Stimulated activated CD8-positive, alpha-beta memory T cell treated with anti-CD3 and anti-CD28 coated beads, Interleukin-2, amount 100 ng/mL, for 48 hours (primary cell): ENCODE data around the gene SLC9C2.
"Not testable (repeated sequence)": the region's sequence is repeated elsewhere in the genome, so short reads cannot be mapped to it uniquely, and the experiment has no call there.

Experiments used
- DNase-seq, 2 donors: peaks; one replicate each; pipeline ENCODE4 v3.0.0-alpha.2; 2020; ENCODE audit warnings: low read depth in 2 of 2

The SLC9C2 gene, protein sequence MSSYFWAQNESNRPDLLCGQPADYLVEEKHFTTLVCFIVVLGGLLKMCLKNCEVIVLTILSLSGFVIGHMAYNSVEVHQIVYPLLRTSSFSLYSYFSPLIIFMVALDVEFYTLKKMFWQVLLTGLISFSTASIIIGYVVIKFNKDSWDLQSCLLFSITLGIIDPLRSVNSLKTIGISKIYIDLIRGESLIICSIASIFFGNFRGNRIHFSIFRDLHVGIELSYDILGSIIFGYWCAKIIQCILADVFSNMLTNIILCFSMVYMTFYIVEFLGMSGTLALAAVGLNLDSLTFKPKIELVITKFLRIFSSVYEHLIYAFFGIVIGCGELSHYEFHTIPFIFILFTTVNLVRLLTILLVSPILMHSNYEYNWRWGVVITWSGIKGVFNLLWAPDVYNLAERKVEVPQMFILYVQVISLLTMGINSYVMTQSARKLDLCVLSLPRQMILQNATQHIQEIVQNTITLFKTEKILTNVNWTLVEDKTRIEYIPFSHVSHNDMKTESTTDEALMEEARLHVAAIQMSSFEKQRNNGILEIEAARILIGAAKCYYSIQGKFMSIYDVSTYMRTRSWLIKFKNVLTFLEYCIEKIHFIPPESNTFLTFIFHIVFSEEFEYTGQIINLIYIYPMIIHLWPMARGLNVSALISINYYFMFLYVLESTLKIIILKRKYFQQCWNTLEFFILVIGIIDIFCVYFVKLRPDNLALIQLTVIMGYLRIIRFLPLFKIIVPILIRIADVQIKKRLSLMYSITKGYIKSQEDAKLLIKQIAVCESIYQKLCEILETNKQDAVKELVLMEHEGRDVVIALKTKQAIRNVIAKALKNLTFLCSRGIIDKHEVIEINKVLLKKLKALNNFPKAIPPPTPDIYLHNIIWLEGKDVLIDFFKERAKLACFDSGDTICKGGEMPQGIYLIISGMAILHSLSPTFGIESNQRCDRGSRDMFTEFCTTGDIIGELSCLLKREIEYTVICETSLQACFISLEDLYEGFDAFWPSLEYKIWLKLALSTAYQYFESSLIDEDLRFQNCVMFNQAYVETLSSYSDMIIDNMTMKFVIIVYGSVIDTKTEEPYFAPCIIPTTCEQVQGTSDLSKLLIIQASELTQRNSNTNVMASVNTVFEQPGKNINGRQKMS

DNA sequence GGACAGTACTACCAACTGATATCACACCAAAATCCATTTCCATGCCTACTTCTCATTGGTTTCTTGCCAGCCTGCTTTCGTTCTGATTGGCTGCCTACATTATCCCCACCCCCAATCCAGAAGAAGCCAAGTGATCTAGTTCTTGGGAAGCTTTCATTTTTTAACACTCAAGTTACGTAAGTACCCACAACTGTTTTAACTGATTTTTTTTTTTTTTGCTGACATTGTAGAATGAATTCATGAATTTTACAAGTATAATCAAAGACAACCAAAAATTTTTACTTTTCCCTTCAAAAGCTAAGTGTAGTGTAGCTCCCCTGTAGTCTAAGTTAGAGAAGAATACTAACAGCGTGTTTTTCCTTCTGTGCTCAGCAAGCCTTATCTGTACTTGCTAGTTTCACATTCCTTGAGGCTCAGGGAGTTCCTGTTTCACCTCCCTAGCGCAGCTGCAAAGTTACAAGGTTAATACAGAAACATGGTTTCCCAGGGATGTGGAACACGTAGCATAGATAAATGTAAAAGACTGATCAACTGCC, at the start of gene SLC9C2:
Gene SLC9C2 (minus strand): TSS at position 17 of the 536 bp plus-strand sequence. CDS start 1,296 bp downstream, outside the sequence.
- no peak for DNase-seq

DNA sequence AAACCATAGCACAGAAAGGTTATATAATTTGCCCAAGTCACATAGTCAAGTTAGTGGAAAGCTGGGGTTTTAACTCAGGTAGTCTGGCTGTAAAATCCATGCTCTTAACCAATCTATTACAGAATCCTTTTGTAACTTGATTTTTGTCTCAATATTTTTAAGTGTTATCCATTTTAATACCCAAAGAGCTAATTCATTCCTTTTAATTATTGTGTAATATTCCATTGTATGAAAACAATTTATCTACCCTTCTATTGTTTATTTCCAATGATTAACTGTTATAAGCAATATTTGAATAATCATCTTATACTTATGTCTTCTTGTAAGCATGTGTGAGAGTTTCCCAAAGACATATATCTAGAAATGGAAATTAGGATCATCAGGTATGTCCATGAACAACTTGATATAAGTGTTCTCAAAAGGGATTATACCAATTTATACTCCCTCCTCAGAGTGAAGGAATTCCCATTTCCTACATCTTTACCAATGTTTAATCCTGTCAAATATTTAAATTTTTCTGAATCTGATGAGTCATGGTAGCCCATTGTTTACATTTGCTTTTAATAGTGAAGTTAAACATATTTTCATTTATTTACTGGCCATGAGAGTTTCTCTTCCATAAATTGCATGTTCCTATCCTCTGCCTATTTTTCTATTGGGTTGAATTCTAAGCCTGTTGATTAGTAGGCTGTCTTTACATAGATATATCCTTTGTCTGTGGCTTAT, 46.2 kb upstream of the SLC9C2 start:
- no peak for DNase-seq

DNA sequence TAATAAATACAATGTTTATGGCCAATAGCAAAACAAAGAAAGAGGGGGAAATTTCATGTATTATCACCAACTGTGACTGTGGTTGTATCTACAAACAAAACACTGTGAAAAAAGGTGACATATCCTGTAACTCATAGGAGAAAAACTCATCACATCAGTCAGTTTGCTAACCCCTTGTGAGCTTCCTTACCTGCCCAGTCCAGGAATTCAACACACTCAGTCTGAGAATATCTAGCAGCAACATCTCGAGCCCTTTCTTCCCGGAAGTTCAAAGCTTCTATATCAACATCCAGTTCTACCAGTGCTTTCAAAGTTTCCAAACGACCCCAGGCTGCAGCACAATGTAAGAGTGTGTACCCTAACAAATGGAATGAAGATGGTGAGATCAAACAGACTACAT, 43.8 kb upstream of the SLC9C2 start:
- DNase-seq = no peak

DNA sequence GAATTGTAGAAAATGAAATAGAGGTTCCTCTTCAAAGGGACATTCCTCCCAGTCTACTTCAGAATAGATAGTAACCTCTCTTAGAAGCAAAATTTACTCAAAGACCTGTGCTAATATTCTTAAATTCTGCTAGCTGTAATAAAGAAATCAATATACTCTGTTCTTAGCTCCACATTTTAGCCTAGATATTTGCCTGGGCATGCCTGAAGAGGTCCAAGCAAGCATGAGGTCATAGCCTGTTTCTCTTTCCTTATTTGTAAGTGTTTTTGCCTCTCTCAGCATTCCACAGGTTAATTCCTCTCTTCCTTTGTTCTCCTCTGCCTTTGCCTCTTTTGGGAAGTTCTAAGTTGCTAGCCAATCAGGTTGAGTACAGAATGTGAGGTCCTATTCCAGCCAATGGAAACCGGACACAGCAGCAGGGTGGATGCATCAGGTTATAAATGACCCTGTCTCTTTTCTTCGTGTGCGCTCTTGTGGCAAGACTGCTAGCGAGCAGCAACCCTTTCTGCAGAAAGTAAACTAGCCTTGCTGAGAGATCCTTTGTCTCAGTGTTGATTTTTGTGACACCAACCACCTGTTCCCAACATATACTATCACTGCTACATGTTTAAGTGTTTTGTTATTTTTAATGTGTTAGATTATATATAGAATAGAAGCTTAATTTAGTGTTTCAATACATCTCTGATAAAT, 39.7 kb upstream of the SLC9C2 start:
- DNase-seq = not testable (repeated sequence)

DNA sequence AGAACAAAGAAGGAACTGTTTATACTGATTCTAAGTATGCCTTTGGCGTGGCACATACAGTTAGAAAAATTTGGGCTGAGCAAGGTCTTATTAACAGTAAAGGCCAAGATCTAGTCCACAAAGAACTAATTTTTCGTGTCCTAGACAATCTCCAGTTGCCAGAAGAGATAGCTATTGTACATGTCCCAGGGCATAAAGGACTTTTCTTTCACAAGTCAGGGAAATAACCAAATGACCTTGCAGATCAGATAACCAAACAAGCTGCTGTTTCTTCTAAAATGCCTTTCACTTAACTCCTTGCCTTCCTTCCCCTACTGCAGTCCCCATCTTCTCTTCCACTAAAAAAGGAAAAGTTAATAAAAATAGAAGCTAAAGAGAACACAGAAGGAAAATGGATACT, 36.2 kb upstream of the SLC9C2 start:
- no peak for DNase-seq

DNA sequence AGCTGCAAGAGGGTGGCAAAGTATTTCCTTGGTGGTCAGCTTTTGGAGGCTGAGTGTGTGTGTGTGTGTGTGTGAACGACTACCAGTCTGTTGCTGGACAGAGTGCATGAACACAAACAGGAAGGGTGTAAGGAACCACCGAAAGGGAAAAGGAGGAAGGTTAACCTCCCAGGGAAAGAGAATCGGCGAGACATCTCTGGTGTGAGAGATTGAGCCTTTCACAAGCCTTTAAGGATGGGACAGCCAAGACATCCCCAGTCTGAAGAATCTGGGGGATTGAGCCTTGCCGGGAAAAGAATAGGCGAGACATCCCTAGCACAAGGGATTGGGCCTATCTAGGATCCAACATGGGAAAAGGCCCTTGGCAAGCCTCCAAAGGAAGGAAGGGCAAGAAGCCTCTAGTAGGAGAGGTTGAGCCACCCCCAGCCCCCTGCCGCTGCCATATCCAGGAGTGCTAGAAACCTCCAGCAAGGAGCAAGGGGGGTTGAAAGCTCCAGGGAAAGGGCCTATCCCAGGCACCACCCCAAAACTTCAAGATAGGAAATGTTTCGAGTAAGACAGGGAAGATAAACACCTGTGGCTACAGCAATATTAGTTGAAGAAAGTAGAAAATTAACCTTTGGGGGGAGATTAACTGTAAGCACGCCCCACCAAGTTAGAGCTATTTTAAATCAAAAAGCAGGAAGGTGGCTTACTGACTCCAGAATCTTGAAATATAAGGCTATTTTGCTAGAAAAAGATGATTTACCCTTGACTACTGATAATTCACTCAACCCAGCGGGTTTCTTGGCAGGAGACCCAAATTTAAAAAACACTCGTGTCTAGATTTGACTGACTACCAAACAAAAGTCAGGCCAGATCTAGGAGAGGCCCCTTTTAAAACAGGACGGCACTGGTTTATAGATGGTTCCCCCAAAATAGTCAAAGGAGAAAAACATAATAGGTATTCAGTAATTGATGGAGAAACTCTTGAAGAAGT, 35.5 kb upstream of the SLC9C2 start:
- DNase-seq = no peak

DNA sequence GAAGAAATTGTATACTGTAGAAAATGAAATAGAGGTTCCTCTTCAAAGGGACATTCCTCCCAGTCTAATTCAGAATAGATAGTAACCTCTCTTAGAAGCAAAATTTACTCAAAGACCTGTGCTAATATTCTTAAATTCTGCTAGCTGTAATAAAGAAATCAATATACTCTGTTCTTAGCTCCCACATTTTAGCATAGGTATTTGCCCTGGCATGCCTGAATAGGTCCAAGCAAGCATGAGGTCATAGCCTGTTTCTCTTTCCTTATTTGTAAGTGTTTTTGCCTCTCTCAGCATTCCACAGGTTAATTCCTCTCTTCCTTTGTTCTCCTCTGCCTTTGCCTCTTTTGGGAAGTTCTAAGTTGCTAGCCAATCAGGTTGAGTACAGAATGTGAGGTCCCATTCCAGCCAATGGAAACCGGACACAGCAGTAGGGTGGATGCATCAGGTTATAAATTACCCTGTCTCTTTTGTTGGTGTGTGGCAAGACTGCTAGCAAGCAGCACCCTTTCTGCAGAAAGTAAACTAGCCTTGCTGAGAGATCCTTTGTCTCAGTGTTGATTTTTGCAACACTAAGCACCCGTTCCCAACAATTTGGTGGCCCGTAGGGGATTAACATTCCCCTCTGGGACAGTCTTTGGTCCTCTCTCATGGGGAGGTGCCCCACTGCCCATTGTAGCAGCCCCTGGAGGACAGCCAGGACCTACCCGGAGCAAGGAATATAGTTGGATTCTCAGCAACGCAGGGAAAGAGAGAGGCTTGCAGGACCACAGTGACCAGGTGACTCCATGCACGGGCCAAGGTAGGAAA, 34.6 kb upstream of the SLC9C2 start:
- not testable (repeated sequence) for DNase-seq

DNA sequence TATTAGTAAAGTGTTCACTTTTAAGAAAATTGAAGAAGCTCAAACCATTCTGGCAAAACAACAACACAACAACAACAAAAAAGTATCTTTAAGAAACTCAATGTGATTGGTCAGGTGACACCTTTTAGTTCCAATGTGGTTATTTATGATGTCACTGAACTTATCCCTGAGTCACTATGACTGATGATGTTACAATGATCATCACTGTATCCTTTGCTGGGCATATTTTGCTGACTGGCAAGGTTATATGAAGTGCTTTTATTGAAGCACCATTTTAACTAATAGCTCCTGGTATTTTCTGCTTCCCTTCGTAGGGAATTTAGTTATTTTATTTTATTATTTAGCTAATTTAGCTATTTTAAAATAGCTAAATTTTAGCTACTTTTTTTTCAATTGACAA, 32.2 kb upstream of the SLC9C2 start, which contains the start of gene TEX50:
Gene TEX50 (plus strand): TSS at position 223 of the 400 bp plus-strand sequence. CDS start 184 bp downstream, outside the sequence.
- no peak for DNase-seq

DNA sequence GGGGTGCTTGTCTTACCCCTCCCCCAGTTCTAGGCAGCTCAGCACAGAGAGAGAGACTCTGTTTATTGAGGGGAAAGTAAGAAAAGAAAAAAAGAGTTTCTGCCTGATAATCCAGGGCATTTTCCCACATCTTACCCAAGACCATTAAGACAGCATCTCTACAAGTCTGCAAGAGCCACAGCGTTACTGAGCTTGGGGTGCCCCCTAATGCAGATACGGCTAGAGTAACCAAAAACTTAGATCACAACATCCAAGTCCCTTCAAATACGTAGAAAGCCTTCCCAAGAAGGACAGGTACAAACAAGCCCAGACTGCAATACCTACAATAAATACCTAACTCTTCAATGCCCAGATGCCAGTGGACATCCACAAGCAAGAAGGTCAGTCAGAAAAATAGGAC, 26.0 kb upstream of the SLC9C2 start:
- DNase-seq = no peak

DNA sequence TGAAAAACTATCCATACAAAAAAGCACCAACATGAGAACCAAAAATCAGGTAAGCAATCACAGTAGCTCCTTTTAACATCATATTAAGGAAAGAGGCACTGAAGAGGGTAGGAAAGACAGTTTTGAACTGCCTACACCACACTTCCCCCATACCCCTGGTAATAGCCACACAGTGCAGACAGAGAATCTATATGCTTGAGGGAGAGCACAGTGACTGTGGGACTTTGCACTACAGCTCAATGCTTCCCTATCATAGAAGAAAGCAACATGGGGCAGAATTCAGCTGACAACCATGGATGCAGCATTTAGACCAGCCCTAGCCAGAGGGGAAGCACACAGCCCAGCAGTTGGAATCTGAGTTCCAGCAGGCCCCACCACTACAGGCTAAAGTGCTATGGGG, 24.4 kb upstream of the SLC9C2 start:
- DNase-seq = no peak

DNA sequence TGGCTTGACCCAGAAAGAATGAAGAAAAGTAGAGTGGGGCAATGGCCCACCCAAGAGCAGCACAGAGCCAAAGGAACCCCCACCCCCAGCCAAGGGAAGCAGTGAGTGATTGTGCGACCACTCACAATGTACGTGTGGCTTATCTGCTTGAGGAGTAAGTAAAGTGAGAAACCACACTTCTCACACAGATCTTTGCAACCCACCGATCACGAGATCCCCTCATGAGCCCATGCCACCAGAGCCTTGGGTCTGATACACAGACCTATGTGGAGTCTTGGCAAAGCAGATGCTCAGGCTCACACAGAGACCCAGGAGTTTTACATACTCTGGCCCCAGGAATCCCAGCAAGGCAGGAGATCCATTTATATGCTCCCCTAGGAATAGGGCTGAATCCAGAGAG, 14.0 kb upstream of the SLC9C2 start:
- DNase-seq = no peak

DNA sequence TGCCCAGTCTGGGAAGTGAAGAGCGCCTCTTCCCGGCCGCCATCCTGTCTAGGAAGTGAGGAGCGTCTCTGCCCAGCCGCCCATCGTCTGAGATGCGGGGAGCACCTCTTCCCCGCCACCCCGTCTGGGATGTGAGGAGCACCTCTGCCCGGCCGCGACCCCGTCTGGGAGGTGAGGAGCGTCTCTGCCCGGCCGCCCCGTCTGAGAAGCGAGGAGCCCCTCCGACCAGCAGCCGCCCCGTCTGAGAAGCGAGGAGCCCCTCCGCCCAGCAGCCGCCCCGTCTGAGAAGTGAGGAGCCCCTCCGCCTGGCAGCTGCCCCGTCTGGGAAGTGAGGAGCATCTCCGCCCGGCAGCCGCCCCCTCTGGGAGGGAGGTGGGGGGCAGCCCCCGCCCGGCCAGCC, 10.2 kb upstream of the SLC9C2 start:
- DNase-seq = not testable (repeated sequence)

DNA sequence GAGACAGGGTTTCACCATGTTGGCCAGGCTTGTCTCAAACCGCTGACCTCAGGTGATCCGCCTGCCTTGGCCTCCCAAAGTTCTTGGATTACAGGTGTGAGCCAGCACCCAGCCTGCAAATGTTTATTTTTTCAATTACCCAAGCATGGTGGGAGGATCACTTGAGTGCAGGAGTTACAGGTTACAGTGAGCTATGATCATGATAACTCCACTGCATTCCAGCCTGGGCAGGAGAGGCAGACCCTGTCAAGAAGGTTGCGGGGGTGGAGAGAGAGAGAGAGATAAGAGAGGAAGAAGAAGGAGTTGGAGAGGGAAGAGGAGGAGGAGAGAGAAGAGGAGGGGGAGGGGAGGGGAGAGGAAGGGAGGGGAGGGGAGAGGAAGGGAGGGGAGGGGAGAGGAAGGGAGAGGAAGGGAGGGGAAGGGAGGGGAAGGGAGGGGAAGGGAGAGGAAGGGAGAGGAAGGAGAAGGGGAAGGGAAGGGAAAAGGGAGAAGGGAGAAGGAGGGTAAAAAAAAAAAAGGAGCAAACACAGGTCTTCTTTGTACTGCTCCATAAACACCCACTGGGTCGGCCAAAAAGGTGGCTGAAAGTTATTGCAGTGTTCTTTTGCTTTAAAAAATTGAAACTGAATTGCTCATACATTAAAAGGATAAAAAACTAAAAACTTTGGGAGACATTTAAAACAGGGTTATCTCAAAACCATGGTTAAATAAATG, 5.8 kb upstream of the SLC9C2 start:
- DNase-seq = no peak

DNA sequence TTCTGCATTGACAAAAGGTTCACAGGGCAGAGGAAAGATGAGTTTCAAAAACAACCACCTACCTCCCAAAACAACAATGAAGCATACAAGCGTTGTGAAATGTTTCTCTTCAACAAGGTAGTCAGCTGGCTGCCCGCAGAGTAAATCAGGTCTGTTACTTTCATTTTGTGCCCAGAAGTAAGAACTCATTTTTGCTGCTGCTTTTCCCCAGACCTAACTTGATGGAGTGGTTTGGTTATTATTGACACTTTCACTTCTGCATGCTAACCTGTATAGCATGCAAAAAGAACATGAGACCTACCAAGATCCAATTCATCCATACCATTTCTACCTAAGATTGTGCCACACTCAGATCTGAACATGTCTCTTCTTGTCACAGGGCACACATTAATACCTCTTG, 1.3 kb downstream of the SLC9C2 start:
- no peak for DNase-seq

DNA sequence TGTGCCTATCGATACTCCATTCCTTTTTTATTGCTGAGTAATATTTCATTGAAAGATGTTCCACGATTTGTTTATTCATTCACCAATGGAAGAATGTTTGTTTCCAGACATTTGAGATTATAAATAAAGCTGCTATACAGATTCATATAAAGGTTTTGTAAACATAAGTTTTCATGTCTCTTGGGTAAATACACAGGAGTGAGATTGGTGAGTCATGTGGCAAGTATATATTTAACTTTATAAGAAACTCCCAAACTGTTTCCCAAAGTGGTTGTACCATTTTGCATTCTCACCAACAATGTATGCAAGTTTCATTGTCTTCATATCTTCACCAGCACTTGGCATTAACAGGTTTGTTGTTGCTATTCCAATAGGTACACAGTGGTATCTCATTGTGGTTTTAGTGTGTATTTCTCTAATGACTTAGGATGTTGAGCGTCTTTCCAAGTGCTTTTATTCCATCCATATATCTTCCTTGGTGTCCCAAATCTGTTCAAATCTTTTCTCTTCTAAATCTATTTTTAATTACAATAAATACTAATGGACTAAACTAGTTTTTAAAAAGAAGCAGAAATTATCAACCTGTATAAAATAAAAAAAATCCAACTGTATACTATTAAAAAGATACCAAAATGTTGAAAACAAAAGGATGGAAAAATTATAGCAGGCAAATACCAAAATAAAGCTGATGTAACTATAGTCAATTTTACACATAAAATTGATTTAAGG, 6.6 kb downstream of the SLC9C2 start:
- no peak for DNase-seq

DNA sequence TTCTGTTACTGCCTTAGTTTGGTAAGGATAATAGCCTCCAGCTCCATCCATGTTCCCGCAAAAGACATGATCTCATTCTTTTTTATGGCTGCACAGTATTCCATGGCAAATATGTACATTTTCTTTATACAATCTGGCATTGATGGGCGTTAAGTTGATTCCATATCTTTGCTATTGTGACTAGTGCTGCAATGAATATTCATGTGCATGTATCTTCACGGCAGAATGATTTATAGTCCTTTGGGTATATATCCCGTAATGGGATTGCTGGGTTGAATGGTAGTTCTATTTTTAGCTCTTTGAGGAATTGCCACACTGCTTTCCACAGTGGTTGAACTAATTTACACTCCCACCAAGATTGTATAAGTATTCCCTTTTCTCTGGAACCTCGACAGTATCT, 11.7 kb downstream of the SLC9C2 start:
- DNase-seq = not testable (repeated sequence)

DNA sequence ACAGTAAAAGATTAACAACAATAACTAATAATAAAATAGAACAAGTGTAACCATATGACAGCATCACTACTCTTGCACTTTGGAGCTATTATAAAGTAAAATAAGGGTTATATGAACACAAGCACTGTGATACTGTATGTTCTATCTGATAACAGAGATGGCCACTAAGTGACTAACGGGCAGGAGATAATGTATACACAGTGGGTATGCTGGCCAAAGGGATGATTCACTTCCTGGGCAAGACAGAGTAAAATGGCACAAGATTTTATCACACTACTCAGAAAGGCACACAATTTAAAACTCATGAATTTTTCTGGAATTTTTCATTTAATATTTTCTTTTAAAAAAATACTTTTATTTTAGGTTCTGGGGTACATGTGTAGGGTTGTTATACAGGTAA, 12.3 kb downstream of the SLC9C2 start:
- DNase-seq = no peak
